Fibroblast of pulmonary artery (primary cell): ENCODE data around the gene AADAT.

Source experiments
- DNase-seq: peaks from one replicate; pipeline ENCODE4 v3.0.0-alpha.2; 2010; ENCODE audit warnings: low read depth
- H3K4me3 ChIP-seq: replicated peaks from 2 replicates; pipeline ENCODE4 v1.5.1; 2011; ENCODE audit warnings: low read depth, mild to moderate bottlenecking, control low read depth, low read length, moderate library complexity
- TF ChIP-seq, protein P1 (sequence below): IDR thresholded peaks from 2 replicates; pipeline ENCODE4 v1.5.1; 2011; ENCODE audit warnings: mild to moderate bottlenecking, control low read depth, low read length, inconsistent platforms; ENCODE audit errors: missing control alignments

Gene AADAT

DNA sequence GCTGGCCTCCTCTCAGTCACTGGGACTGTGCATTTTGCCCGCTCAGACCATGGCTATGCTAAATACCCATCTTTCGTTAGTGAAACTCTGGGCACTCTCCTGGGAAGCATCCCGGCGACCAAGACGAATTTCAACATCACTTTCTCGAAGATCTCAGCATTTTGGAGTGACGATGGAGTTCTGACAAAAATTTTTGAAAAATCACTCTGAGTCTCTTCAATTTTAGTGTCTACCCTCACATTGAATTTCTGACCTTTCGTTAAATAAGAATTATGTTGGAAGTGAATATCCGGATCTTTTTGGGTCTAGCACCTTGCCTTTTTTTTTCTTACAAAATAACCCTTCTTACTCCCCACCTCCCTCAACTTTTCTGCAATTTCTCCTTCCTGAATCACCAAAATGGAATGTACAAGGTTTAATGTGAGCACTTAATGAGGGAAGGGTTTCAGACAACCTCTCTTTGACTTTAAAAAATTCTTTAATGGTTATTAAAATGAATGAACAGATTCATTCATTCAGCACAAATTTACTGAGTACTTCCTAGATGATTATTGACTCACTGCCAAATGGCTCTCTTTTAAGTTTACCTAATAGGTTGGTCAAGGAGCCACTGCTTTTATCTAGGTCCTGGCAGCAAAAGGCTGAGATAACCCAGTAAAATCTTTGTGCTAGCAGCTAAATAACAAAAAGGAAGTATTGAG, 746 bp upstream of the AADAT start:
- peak; percentile 11 for DNase-seq

GRCh38 chr4:170089274-170089667, 485 bp downstream of the AADAT start:
- peak overlapping the region; percentile 71 for H3K4me3 ChIP-seq
- TF ChIP-seq, protein P1, sequence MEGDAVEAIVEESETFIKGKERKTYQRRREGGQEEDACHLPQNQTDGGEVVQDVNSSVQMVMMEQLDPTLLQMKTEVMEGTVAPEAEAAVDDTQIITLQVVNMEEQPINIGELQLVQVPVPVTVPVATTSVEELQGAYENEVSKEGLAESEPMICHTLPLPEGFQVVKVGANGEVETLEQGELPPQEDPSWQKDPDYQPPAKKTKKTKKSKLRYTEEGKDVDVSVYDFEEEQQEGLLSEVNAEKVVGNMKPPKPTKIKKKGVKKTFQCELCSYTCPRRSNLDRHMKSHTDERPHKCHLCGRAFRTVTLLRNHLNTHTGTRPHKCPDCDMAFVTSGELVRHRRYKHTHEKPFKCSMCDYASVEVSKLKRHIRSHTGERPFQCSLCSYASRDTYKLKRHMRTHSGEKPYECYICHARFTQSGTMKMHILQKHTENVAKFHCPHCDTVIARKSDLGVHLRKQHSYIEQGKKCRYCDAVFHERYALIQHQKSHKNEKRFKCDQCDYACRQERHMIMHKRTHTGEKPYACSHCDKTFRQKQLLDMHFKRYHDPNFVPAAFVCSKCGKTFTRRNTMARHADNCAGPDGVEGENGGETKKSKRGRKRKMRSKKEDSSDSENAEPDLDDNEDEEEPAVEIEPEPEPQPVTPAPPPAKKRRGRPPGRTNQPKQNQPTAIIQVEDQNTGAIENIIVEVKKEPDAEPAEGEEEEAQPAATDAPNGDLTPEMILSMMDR, result no peak

More for the DNA sequence above, 746 bp upstream of the AADAT start:
- TF ChIP-seq, protein P1, result no peak
- peak overlapping the region; percentile 71 for H3K4me3 ChIP-seq

GRCh38 chr4:170088716-170089115, 1.0 kb downstream of the AADAT start:
- peak overlapping the region; percentile 71 for H3K4me3 ChIP-seq
- TF ChIP-seq, protein P1, result no peak
- no peak for DNase-seq

More at GRCh38 chr4:170089274-170089667, 485 bp downstream of the AADAT start:
- DNase-seq, result peak; percentile 48

DNA sequence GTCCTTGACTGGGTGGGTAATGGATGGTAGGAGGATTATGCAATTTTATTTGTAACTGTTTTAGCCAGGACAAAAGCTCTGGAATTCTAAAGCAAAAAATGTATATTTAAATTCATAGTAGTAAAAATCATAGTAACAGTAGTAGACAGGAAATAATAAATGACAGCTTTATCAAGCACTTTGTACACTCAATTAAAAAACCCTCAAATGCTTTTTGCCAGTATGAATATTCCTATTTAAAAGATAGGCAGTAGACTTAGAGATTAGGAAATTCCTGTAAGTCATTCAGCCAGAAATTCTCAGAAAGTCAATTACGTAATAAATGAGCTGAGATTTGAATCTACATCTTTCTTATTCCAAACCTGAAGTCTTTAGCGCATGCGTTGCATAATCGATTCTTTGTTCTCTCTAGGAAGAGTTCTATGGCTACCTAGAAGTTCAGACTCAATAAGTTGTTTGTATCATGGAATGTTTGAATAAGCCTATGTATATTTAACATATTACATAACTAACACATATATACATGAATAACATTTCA, 2.5 kb downstream of the AADAT start:
- H3K4me3 ChIP-seq, result no peak overlapping the region
- TF ChIP-seq, protein P1, result no peak

GRCh38 chr4:170083541-170083940, 6.2 kb downstream of the AADAT start:
- DNase-seq, result no peak
- H3K4me3 ChIP-seq, result no peak overlapping the region
- TF ChIP-seq, protein P1, result no peak

More for the DNA sequence above, 2.5 kb downstream of the AADAT start:
- DNase-seq, result peak; percentile 52

DNA sequence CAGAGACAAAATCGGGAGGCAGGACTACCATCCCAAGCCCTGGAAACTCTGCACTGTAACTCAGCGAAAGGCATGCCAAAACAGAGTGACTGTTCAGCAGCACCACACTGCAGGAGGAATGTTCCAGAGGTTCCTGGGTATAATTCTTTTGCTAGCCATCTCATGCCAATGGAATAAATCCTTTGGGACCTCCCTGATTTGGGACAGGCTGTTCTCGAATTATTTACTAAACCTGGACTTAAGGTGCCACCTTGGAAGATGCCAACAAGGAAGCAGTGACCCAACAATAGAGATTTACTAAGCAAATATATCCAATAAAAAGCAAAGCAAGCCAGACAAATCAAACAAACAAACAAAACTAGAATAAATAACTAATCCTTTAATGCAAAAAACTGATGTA, 9.3 kb downstream of the AADAT start:
- no peak for DNase-seq
- TF ChIP-seq, protein P1, result no peak
- H3K4me3 ChIP-seq, result no peak overlapping the region
